Stimulated activated CD4-positive, alpha-beta T cell treated with anti-CD3 and anti-CD28 coated beads, Interleukin-1b, Interleukin-23, amount 100 ng/mL, for 48 hours (primary cell): ENCODE results near the gene RNFT1.
A peak's percentile ranks its signal among the peaks of the same experiment; 100 is the strongest.
"Not testable (repeated sequence)": the region's sequence is repeated elsewhere in the genome, so short reads cannot be mapped to it uniquely, and the experiment has no call there.

Source experiments
- DNase-seq: peaks from one replicate; pipeline ENCODE4 v3.0.0-alpha.2; 2020

RNFT1 gene, protein sequence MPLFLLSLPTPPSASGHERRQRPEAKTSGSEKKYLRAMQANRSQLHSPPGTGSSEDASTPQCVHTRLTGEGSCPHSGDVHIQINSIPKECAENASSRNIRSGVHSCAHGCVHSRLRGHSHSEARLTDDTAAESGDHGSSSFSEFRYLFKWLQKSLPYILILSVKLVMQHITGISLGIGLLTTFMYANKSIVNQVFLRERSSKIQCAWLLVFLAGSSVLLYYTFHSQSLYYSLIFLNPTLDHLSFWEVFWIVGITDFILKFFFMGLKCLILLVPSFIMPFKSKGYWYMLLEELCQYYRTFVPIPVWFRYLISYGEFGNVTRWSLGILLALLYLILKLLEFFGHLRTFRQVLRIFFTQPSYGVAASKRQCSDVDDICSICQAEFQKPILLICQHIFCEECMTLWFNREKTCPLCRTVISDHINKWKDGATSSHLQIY

DNA sequence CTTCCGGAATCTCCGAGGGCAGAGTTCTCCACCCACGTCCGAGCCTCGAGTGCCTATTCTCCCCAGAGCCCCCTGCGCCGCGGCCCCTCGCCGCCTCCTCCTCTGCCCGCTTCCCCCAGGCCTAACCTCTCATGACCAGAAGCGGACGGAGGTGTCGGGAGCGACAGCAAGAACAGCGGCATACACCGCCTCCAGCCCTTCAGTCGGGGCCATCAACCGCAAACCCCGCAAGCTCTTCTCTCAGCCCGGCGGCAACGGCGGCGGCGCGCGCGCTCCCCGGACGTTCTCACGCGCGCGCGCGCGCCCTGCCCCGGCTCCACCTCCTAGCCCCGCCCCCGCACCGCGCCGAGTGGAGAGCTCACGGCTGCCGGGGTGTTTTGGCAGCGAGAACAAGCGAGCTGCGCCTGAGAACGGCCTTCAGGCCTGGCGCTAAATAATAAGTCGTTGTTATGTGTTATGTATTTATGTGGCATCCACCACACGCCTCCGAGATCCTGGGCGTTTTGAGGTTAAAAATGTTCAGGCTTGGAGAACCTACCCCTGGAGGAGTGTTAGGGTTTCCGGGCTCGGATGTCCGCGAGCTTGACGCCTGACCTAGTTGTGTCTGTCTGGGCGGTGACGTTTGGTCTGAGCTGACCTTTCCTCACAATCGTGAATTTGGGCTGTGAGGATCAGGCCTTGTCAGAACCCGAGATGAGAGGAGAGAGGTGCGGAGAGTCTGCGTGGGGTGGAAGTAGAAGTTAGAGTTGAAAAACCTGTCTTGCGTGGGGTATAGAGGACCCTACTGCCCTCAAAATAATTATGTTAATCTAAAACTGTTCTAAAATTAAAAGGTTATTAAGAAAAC lies at the start of gene RNFT1:
TSS of gene RNFT1 (minus strand) at position 259 of the 847 bp plus-strand sequence. CDS start at position 182, 77 bp downstream.
- peak; percentile 89 for DNase-seq

DNA sequence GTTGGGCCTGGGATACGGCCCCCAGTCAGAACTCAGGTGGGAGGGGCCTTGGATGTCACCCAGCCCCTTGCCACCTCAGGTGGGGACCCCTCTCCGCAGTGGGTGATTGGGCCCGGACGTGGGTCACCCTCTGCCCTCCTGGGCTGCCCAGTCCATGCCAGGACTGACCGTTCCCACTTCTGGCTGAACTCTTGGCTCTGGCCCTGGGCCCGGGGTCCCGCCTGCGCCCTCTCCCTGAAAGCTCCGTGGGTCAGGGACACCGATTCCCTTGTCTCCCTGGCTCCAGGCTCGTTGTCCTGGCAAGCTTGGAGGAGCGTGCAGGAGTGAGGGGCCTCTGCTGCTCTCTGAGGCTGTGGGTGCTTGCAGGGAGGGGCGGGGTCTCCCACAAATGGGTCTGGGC lies 44.8 kb upstream of the RNFT1 start:
- DNase-seq = not testable (repeated sequence)

- not testable (repeated sequence) for DNase-seq
Observed at GRCh38 chr17:60008377-60008776, 43.8 kb upstream of the RNFT1 start.

GRCh38 chr17:60006160-60006559 lies 41.6 kb upstream of the RNFT1 start:
- DNase-seq = no peak

- not testable (repeated sequence) for DNase-seq
Observed at GRCh38 chr17:60004561-60004960, 40.0 kb upstream of the RNFT1 start.

GRCh38 chr17:60002405-60002804 lies 37.9 kb upstream of the RNFT1 start:
- DNase-seq = not testable (repeated sequence)

DNA sequence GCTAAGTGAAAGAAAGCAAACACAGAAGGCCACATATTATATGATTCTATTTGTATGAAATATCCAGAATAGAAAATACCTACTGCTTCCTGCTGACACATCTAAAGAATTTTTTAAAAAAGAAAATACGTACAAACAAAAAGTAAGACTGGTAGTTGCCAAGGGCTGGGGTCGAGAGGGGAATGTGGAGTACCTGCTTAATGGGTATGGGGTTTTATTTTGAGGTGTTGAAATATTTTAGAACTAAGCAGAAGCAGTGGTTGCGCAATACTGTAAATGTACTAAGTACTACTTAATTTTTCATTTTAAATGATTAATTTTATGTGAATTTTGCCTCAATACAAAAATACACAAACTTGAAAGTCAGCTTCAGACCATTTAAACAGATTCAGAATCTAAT lies 32.1 kb upstream of the RNFT1 start:
- DNase-seq = not testable (repeated sequence)

- not testable (repeated sequence) for DNase-seq
Observed at GRCh38 chr17:59975166-59975565, 10.6 kb upstream of the RNFT1 start.

DNA sequence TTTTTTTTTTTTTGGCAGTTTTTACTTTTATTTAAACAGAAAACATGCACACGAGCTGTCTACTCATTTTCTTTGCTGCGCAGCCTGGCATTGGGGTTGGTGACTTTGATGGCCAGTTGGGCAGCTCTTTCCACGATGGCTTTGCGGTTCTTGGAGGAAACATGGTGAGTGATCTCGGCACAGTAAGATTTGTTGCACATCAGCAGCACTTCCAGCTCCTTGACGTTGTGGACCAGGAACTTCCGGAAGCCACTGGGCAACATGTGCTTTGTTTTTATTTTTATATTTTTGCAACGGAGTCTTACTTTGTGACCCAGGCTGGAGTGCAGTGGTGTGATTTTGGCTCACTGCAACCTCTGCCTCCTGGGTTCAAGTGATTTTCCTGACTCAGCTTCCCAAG lies 8.9 kb upstream of the RNFT1 start:
- not testable (repeated sequence) for DNase-seq

DNA sequence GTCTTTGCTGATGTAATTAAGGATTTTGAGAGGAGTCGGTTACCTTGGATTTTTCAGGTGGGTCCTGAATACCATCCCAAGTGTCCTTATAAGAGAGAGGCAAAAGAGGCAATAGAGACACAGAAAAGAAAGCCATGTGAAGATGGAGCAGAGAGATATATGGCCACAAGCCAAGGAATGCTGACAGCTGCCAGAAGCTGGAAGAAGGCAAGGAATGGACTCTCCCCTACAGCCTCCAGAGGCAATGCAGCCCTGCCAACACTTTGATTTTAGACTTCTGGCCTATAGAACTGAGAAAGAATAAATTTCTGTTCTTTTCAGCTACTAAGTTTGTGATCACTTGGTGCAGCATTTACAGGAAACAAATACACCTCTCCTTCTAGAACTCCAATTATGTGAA lies 8.2 kb upstream of the RNFT1 start:
- no peak for DNase-seq

GRCh38 chr17:59971771-59972170 lies 7.2 kb upstream of the RNFT1 start:
- not testable (repeated sequence) for DNase-seq

DNA sequence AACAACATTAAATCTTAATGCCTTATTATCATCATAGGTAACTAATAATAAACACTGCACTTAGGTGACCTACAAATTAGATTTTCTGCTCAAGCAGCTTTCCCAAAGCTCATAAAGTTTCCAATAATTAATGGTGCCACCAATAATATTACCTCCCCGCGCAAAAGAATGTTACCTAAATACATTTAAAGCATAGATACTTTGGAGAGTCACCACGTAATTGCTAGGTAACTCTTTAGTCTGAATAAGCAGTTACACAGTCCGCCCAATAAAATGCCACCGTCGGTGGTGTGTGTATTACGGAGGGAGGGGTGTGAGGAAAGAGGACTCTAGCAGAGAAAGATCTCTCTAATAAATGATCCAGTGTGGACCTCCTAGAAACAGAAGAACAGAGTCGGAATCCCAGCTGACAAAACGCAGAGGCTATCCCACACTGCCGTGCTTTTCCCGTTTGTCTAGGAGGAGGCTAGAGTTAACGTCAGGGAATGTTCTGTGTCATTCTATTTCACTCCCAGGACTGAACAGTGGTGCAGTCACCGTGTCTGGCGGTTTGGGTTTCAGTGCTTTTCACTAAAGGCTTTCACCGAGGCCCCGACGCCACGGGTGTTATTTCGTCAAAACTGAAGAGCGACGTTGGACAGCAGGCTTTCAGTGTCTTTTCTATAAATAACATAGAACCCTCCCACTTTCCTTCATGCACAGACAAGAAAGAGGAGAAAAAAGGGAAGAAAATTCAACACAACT lies 630 bp downstream of the RNFT1 start:
- peak; percentile 51 for DNase-seq

DNA sequence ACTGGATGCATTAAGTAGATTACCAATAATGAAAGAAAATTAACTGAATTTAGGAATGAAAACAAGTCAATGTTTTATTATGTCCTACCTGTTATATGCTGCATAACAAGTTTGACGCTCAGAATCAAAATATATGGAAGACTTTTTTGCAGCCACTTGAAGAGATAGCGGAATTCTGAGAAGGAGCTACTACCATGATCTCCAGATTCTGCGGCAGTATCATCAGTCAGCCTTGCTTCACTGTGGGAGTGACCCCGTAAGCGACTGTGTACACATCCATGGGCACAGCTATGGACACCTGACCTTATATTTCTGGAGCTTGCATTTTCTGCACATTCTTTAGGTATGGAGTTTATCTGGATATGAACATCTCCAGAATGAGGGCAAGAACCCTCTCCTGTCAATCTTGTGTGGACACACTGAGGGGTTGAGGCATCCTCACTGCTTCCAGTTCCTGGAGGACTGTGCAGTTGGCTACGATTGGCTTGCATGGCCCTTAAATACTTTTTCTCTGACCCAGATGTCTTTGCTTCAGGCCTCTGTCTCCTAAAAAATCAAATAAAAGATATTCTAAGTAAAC lies 1.7 kb downstream of the RNFT1 start:
- DNase-seq = no peak

- not testable (repeated sequence) for DNase-seq
Observed at GRCh38 chr17:59959574-59959973, 5.0 kb downstream of the RNFT1 start.

DNA sequence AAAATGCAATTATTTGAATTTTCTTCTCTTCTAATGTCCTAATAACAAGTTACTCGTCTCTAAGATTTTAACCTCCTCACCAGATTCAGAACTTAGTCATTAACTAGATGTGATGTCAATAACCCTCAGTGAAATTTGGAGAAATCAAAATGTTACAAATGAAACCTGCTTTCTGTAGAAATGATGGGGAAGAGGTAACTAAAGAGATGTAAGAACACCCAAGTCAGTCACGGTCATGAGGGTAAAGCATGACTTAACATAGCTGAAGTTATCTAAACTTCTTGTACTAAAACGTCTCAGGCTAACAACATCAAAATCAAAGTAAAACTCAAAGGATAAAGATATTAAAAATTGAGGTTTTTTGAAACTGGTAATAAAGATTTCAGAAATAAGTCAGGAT lies 9.7 kb downstream of the RNFT1 start:
- no peak for DNase-seq

- DNase-seq = no peak
Observed at GRCh38 chr17:59950049-59950448, 14.5 kb downstream of the RNFT1 start.

DNA sequence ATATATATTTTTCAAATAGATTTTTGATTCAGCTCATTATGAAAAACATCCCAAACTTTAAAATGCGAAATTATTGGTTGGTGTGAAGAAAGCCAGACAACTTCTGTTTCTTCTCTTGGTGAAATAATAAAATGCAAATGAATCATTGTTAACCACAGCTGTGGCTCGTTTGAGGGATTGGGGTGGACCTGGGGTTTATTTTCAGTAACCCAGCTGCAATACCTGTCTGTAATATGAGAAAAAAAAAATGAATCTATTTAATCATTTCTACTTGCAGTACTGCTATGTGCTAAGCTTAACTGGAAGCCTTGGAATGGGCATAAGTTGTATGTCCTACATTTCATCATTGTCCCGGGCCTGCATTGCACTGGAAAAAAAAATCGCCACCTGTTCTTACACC lies 17.2 kb downstream of the RNFT1 start:
- DNase-seq = not testable (repeated sequence)

- not testable (repeated sequence) for DNase-seq
Observed at GRCh38 chr17:59946433-59946832, 18.1 kb downstream of the RNFT1 start.

DNA sequence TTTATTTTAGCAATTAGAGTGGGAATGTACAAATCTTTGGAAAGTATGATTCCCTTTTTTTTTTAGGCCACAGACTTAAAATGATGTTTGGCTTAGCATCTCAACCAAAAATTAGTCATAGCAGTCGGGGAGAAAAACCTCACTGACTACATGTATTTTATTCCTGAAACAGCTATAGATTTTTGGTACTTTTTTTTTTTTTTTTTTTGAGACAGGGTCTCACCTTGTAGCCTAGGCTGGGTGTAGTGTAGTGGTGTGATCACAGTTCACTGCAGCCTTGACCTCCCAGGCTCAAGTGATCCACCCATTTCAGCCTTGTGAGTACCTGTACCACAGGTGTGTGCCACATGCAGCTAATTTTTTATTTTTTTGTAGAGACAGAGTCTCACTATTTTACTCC lies 23.4 kb downstream of the RNFT1 start:
- DNase-seq = no peak

DNA sequence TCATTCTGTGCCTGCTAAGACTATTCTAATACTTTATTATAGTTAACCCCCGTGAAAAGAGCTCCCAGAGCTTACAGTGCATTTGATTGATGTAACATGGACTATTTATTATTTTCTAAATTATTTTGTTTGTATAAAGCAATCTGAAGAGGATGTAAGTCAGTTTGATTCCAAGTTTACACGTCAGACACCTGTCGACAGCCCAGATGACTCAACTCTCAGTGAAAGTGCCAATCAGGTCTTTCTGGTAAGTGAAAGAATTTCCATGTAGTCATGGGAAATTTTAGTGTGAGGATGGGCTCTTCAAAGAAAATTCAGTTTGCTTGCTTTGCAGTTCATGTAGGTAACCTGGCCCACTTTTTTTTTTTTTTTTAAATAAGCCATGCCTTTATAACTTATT lies 23.8 kb downstream of the RNFT1 start:
- DNase-seq = peak; percentile 32

DNA sequence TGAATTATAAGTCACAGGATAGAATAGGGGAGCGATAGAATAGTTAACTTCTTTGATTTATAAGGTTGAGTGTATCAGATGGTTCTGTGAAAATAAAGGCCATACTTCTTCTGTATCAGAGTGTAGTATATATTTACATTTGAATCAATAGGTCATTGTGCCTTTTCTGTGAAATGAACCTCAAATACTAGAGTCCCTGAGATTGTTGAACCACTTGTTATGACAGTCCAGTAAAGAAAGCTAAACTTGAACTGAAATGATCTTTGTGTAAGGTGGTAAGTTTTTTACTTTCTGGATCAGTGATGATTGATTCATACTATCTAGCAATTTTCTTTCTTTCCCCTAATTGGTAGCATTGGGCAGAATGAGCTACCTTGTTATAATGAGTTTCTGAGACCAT lies 31.2 kb downstream of the RNFT1 start:
- DNase-seq = not testable (repeated sequence)

- not testable (repeated sequence) for DNase-seq
Observed at GRCh38 chr17:59930768-59931167, 33.8 kb downstream of the RNFT1 start.

GRCh38 chr17:59930121-59930520 lies 34.4 kb downstream of the RNFT1 start:
- not testable (repeated sequence) for DNase-seq
